Neural cell (in vitro differentiated cells): ENCODE results near the gene MRPL10. TPM values are rescaled to one million over a fixed set of nuclear protein-coding genes. Genes with fewer than 3 reads are reported as not detected.

Experiments
- H2AFZ ChIP-seq: fragments of 200-600, 300-800 bp; sonication (generic), shearing (Covaris generic); 2 replicates; pipeline ENCODE4 v1.6.0; 2014; ENCODE audit warnings: low read depth, mild to moderate bottlenecking, antibody characterized with exemption, low read length, moderate library complexity
- H3F3A ChIP-seq: fragments of 200-600 bp; shearing (Covaris generic); 2 replicates; pipeline ENCODE4 v1.6.1; 2016; ENCODE audit warnings: mild to moderate bottlenecking, moderate library complexity, mixed read lengths, antibody characterized with exemption, low read length; ENCODE audit not compliant: insufficient read depth, poor library complexity, severe bottlenecking
- H3K27ac ChIP-seq: fragments of 200-600, 300-800 bp; sonication (generic), shearing (Covaris generic); 2 replicates; pipeline ENCODE4 v1.5.1; 2014; ENCODE audit warnings: mild to moderate bottlenecking, low read length, moderate library complexity
- H3K27me3 ChIP-seq: fragments of 300-800, 200-600 bp; sonication (generic), shearing (Covaris generic); 2 replicates; pipeline ENCODE4 v1.6.0; 2014; ENCODE audit warnings: mild to moderate bottlenecking, low read depth, low read length, moderate library complexity; ENCODE audit not compliant: insufficient read depth
- H3K36me3 ChIP-seq: fragments of 300-800, 200-600 bp; sonication (generic), shearing (Covaris generic); 2 replicates; pipeline ENCODE4 v1.5.1; 2014; ENCODE audit warnings: mild to moderate bottlenecking, antibody characterized with exemption, low read length, moderate library complexity; ENCODE audit not compliant: insufficient read depth
- H3K4me2 ChIP-seq: fragments of 300-800, 200-600 bp; sonication (generic), shearing (Covaris generic); 2 replicates; pipeline ENCODE4 v1.6.0; 2014; ENCODE audit warnings: mild to moderate bottlenecking, low read length
- H3K4me3 ChIP-seq: fragments of 300-800, 200-600 bp; sonication (generic), shearing (Covaris generic); 2 replicates; pipeline ENCODE4 v1.5.1; 2014; ENCODE audit warnings: mild to moderate bottlenecking, low read length, moderate library complexity
- H3K79me2 ChIP-seq: fragments of 200-600 bp; shearing (Covaris generic); replicated peaks from 2 replicates; pipeline ENCODE4 v1.6.0; 2014; ENCODE audit warnings: mild to moderate bottlenecking, low read length, moderate library complexity; ENCODE audit not compliant: insufficient read depth
- H3K9ac ChIP-seq: fragments of 300-800, 200-600 bp; sonication (generic), shearing (Covaris generic); 2 replicates; pipeline ENCODE4 v1.6.1; 2016; ENCODE audit warnings: mild to moderate bottlenecking, low read length, mixed read lengths
- H3K9me2 ChIP-seq: fragments of 200-600 bp; shearing (Covaris generic); 2 replicates; pipeline ENCODE4 v1.6.1; 2016; ENCODE audit warnings: mild to moderate bottlenecking, low read length, mixed read lengths; ENCODE audit not compliant: insufficient read depth
- H3K9me3 ChIP-seq: fragments of 200-600, 300-800 bp; sonication (generic), shearing (Covaris generic); 2 replicates; pipeline ENCODE4 v1.6.1; 2016; ENCODE audit warnings: mild to moderate bottlenecking, mixed run types, low read length, moderate library complexity, mixed read lengths
- H4K20me1 ChIP-seq: fragments of 200-600 bp; shearing (Covaris generic); 2 replicates; pipeline ENCODE4 v1.6.1; 2016; ENCODE audit warnings: mild to moderate bottlenecking, mixed run types; ENCODE audit not compliant: insufficient read depth
- EP300 ChIP-seq: fragments of 450-650 bp; conservative IDR thresholded peaks from 2 replicates; pipeline ENCODE4 v1.6.1; 2014; ENCODE audit warnings: antibody characterized with exemption, mild to moderate bottlenecking, moderate library complexity; ENCODE audit not compliant: poor library complexity, severe bottlenecking
- EZH2 ChIP-seq: fragments of 200-600, 300-800 bp; shearing (Covaris generic), sonication (generic); IDR thresholded peaks from 2 replicates; pipeline ENCODE4 v1.6.1; 2014; ENCODE audit warnings: antibody characterized with exemption, low read length, borderline replicate concordance, mild to moderate bottlenecking; ENCODE audit not compliant: insufficient read depth, poor library complexity, severe bottlenecking
- MXI1 ChIP-seq: fragments of 450-650 bp; conservative IDR thresholded peaks from 2 replicates; pipeline ENCODE4 v1.6.1; 2014; ENCODE audit warnings: antibody characterized with exemption, mild to moderate bottlenecking; ENCODE audit not compliant: poor library complexity, severe bottlenecking
- POLR2AphosphoS5 ChIP-seq: IDR thresholded peaks from 2 replicates; pipeline ENCODE4 v1.6.1; 2012
- RAD21 ChIP-seq: fragments of 450-650 bp; conservative IDR thresholded peaks from 2 replicates; pipeline ENCODE4 v1.6.1; 2014; ENCODE audit warnings: antibody characterized with exemption, mild to moderate bottlenecking, moderate library complexity
- SMC3 ChIP-seq: fragments of 450-650 bp; conservative IDR thresholded peaks from 2 replicates; pipeline ENCODE4 v1.6.1; 2014; ENCODE audit warnings: antibody characterized with exemption, mild to moderate bottlenecking, moderate library complexity; ENCODE audit not compliant: poor library complexity
- TAF1 ChIP-seq: IDR thresholded peaks from 2 replicates; pipeline ENCODE4 v1.6.1; 2012; ENCODE audit warnings: low read depth
- polyA plus RNA-seq: library from polyadenylated mRNA; depleted of rRNA; stranded (reverse); fragments of >200 nt; gene quantifications from 2 replicates; pipeline ENCODE4 v1.2.3, GENCODE V29; 2014
- TF ChIP-seq, protein P1 (sequence below): IDR thresholded peaks from 2 replicates; pipeline ENCODE4 v1.6.1; 2012; ENCODE audit warnings: borderline replicate concordance
- TF ChIP-seq, protein P2 (sequence below): fragments of 450-650 bp; IDR thresholded peaks from 2 replicates; pipeline ENCODE4 v1.5.1; 2014; ENCODE audit warnings: antibody characterized with exemption, mild to moderate bottlenecking, moderate library complexity; ENCODE audit not compliant: poor library complexity, severe bottlenecking

Gene MRPL10
- polyA plus RNA-seq, 1 donor from 2014 or later: 34.2 TPM

DNA sequence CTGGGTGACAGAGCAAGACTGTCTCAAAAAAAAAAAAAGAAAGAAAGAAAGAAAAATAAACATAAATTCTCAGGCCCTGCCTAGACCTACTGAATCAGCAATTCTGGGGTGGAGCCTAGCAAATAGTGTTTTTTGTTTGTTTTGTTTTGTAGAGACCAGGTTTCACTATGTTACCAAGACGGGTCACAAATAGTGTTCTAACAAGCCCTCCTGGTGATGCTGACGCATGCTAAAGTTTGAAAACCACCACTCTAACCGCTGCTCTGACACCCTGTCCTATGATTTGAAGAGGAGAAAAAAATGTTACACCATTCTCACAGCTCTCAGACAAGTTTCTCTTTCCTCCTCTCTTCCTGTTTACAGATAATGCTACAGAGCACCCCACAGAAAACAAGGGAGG lies 1.5 kb downstream of the MRPL10 start:
- peaks cover 6% of the 10 kb centered on the region for H3K79me2 ChIP-seq
- H3K27me3 ChIP-seq: no peaks in the 10 kb centered on the region
- peak overlapping the region; percentile 71 for H3K4me3 ChIP-seq

DNA sequence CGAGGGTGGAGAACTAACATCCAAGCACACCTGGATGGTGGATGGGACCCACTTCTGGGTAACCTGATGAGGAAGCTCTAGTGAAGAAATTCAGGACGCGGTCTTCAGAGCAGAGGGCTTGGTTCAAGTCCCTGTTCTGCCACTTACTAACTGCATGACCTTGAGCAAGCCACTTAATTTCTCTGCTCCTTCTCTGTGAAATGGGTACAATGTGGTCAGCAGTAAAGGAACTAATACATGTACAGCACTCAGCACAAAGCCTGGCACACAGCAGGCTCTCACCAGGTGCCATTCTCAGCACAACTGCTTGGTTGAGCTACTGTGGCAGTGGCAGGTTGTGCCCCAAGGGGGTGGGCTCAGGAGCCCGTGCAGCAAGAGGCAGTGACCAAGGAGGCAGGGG lies 7.8 kb downstream of the MRPL10 start:
- H3K9ac ChIP-seq: no peak overlapping the region
- no peaks in the 10 kb centered on the region for H3F3A ChIP-seq
- no peaks in the 10 kb centered on the region for H4K20me1 ChIP-seq
- H3K9me2 ChIP-seq: no peaks in the 10 kb centered on the region
- no peak overlapping the region for H3K27ac ChIP-seq
- no peaks in the 10 kb centered on the region for H3K36me3 ChIP-seq
- TF ChIP-seq EZH2 (no peak), MXI1 (no peak), SMC3 (no peak), TAF1 (no peak), EP300 (no peak)
- TF ChIP-seq, protein P1, sequence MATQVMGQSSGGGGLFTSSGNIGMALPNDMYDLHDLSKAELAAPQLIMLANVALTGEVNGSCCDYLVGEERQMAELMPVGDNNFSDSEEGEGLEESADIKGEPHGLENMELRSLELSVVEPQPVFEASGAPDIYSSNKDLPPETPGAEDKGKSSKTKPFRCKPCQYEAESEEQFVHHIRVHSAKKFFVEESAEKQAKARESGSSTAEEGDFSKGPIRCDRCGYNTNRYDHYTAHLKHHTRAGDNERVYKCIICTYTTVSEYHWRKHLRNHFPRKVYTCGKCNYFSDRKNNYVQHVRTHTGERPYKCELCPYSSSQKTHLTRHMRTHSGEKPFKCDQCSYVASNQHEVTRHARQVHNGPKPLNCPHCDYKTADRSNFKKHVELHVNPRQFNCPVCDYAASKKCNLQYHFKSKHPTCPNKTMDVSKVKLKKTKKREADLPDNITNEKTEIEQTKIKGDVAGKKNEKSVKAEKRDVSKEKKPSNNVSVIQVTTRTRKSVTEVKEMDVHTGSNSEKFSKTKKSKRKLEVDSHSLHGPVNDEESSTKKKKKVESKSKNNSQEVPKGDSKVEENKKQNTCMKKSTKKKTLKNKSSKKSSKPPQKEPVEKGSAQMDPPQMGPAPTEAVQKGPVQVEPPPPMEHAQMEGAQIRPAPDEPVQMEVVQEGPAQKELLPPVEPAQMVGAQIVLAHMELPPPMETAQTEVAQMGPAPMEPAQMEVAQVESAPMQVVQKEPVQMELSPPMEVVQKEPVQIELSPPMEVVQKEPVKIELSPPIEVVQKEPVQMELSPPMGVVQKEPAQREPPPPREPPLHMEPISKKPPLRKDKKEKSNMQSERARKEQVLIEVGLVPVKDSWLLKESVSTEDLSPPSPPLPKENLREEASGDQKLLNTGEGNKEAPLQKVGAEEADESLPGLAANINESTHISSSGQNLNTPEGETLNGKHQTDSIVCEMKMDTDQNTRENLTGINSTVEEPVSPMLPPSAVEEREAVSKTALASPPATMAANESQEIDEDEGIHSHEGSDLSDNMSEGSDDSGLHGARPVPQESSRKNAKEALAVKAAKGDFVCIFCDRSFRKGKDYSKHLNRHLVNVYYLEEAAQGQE: no peak
- TF ChIP-seq, protein P2, sequence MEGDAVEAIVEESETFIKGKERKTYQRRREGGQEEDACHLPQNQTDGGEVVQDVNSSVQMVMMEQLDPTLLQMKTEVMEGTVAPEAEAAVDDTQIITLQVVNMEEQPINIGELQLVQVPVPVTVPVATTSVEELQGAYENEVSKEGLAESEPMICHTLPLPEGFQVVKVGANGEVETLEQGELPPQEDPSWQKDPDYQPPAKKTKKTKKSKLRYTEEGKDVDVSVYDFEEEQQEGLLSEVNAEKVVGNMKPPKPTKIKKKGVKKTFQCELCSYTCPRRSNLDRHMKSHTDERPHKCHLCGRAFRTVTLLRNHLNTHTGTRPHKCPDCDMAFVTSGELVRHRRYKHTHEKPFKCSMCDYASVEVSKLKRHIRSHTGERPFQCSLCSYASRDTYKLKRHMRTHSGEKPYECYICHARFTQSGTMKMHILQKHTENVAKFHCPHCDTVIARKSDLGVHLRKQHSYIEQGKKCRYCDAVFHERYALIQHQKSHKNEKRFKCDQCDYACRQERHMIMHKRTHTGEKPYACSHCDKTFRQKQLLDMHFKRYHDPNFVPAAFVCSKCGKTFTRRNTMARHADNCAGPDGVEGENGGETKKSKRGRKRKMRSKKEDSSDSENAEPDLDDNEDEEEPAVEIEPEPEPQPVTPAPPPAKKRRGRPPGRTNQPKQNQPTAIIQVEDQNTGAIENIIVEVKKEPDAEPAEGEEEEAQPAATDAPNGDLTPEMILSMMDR: no peak
- H3K9me3 ChIP-seq: no peaks in the 10 kb centered on the region
- H3K27me3 ChIP-seq: no peaks in the 10 kb centered on the region
- no peak overlapping the region for H2AFZ ChIP-seq
- H3K79me2 ChIP-seq: no peaks in the 10 kb centered on the region
- H3K4me2 ChIP-seq: no peak overlapping the region
- no peak overlapping the region for H3K4me3 ChIP-seq

More for the DNA sequence above, 1.5 kb downstream of the MRPL10 start:
- H4K20me1 ChIP-seq: no peaks in the 10 kb centered on the region
- no peaks in the 10 kb centered on the region for H3K36me3 ChIP-seq
- no peaks in the 10 kb centered on the region for H3K9me3 ChIP-seq
- TF ChIP-seq EZH2: no peak
- TF ChIP-seq SMC3: no peak
- no peak for TF ChIP-seq POLR2AphosphoS5
- no peak for TF ChIP-seq EP300
- TF ChIP-seq RAD21: no peak
- TF ChIP-seq, protein P1: no peak
- TF ChIP-seq MXI1: no peak
- TF ChIP-seq, protein P2: no peak
- TF ChIP-seq TAF1: no peak
- H3K9me2 ChIP-seq: no peaks in the 10 kb centered on the region
- no peak overlapping the region for H3K9ac ChIP-seq
- H2AFZ ChIP-seq: no peak overlapping the region
- no peak overlapping the region for H3K4me2 ChIP-seq
- no peak overlapping the region for H3K27ac ChIP-seq
- H3F3A ChIP-seq: peaks cover 2% of the 10 kb centered on the region
